HG02798 (cell line): ENCODE measurements around the gene PRR5L.

Source experiments
- ATAC-seq: cut with Tn5 transposase; IDR thresholded peaks from one replicate; pipeline ENCODE4 v1.9.1; 2021; ENCODE audit warnings: mild to moderate bottlenecking; ENCODE audit not compliant: unreplicated experiment, poor library complexity

The PRR5L gene

GRCh38 chr11:36374726-36375125 lies 78.6 kb downstream of the PRR5L start:
- ATAC-seq, result no peak

GRCh38 chr11:36375353-36376008 lies 79.4 kb downstream of the PRR5L start:
- ATAC-seq, result no peak

- ATAC-seq, result no peak
These were observed 80.2 kb downstream of the PRR5L start for GRCh38 chr11:36376009-36376887.

- ATAC-seq, result peak; percentile 42
These were observed 81.0 kb downstream of the PRR5L start for GRCh38 chr11:36376888-36377758.

- ATAC-seq, result no peak
These were observed 81.9 kb downstream of the PRR5L start for GRCh38 chr11:36377759-36378564.

- no peak for ATAC-seq
These were observed 83.6 kb downstream of the PRR5L start for GRCh38 chr11:36379653-36380052.

GRCh38 chr11:36380296-36381014 lies 84.4 kb downstream of the PRR5L start:
- no peak for ATAC-seq

GRCh38 chr11:36381015-36381360 lies 84.9 kb downstream of the PRR5L start:
- ATAC-seq, result no peak

- ATAC-seq, result no peak
These were observed 87.1 kb downstream of the PRR5L start for GRCh38 chr11:36383195-36383594.

- no peak for ATAC-seq
These were observed 89.3 kb downstream of the PRR5L start for GRCh38 chr11:36385121-36385970.

GRCh38 chr11:36386411-36386810 lies 90.3 kb downstream of the PRR5L start:
- no peak for ATAC-seq

- no peak for ATAC-seq
These were observed 92.0 kb downstream of the PRR5L start for GRCh38 chr11:36388071-36388470.

GRCh38 chr11:36388951-36389350 lies 92.9 kb downstream of the PRR5L start:
- ATAC-seq, result no peak

GRCh38 chr11:36389811-36390210 lies 93.7 kb downstream of the PRR5L start:
- no peak for ATAC-seq

GRCh38 chr11:36390963-36391471 lies 94.9 kb downstream of the PRR5L start:
- ATAC-seq, result no peak

GRCh38 chr11:36392196-36392595 lies 96.1 kb downstream of the PRR5L start:
- no peak for ATAC-seq

GRCh38 chr11:36394056-36394455 lies 98.0 kb downstream of the PRR5L start:
- ATAC-seq, result no peak

- ATAC-seq, result no peak
These were observed 98.8 kb downstream of the PRR5L start for GRCh38 chr11:36394926-36395325.
